Psoas muscle (tissue), 8 donors: ENCODE results near the gene AP4E1. TPM values are rescaled to one million over a fixed set of nuclear protein-coding genes. Genes with fewer than 3 reads are reported as not detected.
A peak's percentile ranks its signal among the peaks of the same experiment; 100 is the strongest.
"Not testable (repeated sequence)": the region's sequence is repeated elsewhere in the genome, so short reads cannot be mapped to it uniquely, and the experiment has no call there.

ENCODE experiments used
- ATAC-seq, 4 donors: fragments of 200-7000 bp; cut with Tn5 transposase; one replicate each; pipeline ENCODE4 v1.9.1; 2020; ENCODE audit warnings: moderate library complexity in 3 of 4, mild to moderate bottlenecking in 2 of 4
- DNase-seq, 2 donors: peaks; one replicate each; pipeline ENCODE4 v3.0.0-alpha.2; 2020
- H3K27ac ChIP-seq: fragments of 200-600 bp; one replicate; pipeline ENCODE4 v1.8.0; 2022
- H3K27me3 ChIP-seq, 3 donors: fragments of 200-600 bp in 1 of 3; one replicate each; pipeline versions ENCODE4 v1.6.1 to v1.8.0; 2013 to 2022; ENCODE audit warnings: low read length in 2 of 3, mild to moderate bottlenecking in 2 of 3, moderate library complexity in 1 of 3; ENCODE audit not compliant: insufficient read depth in 3 of 3
- H3K36me3 ChIP-seq, 2 donors: fragments of 200-600 bp in 1 of 2; one replicate each; pipeline versions ENCODE4 v1.6.1 to v1.8.0; 2013 to 2022; ENCODE audit warnings: low read depth in 1 of 2, mild to moderate bottlenecking in 1 of 2, moderate library complexity in 1 of 2; ENCODE audit not compliant: insufficient read depth in 1 of 2
- H3K4me1 ChIP-seq: fragments of 200-600 bp; one replicate; pipeline ENCODE4 v1.8.0; 2022
- H3K4me3 ChIP-seq: fragments of 200-600 bp; one replicate; pipeline ENCODE4 v1.8.0; 2022; ENCODE audit warnings: mild to moderate bottlenecking
- H3K9me3 ChIP-seq: fragments of 200-600 bp; one replicate; pipeline ENCODE4 v1.8.0; 2022
- WGBS, 3 donors: extraction: QIAGEN DNeasy Blood & Tissue Kit; methylation state at CpG; one replicate each; pipeline versions ENCODE4 v1.1.6 to v1.1.7; 2013; 5-methylcytosine and 5-hydroxymethylcytosine counted together
- intact Hi-C, 2 donors: fragments of 100-400 bp; cut with DNase I; formaldehyde crosslinking; loops; one replicate each; pipeline versions ENCODE4 v1.11.0 to v1.14.2; 2022
- polyA plus RNA-seq, 3 donors: library from polyadenylated mRNA; stranded (reverse); fragments of 200-250 nt; gene quantifications; one replicate each; pipeline ENCODE4 v1.2.3, GENCODE V29; 2013
- total RNA-seq, 4 donors: library from RNA; stranded (reverse); fragmentation: NEBNext Ultra II Directional in 2 of 4; extraction: Animal tissue kit (Norgen Biotek cat#: 25700) in 2 of 4; gene quantifications; one replicate each; pipeline versions ENCODE4 v1.2.1 to v1.2.4, GENCODE V29; 2021 to 2023
- TF ChIP-seq, protein P1 (sequence below): fragments of 200-600 bp; IDR thresholded peaks from one replicate; pipeline ENCODE4 v1.8.0; 2022; ENCODE audit warnings: antibody characterized with exemption
- donor health status: healthy with polysubstance abuse.
- donor health status: DM: no; HTN: no; CAD: no; lungs with moderate emphysema.
- donor health status: Bipolar disorder and iron deficiency.
- donor health status: healthy.
- donor health status: DM: yes; HTN: yes; CAD: no.
- donor health status: DM: no; HTN: no; CAD: no.
- donor health status: DM: no; HTN: no; CAD: no.
- donor health status: DM: yes; HTN: yes; CAD: no.

Gene AP4E1
- total and polyA plus RNA-seq, 7 donors, result 4.4 to 16.6 (median 11.9) TPM

DNA sequence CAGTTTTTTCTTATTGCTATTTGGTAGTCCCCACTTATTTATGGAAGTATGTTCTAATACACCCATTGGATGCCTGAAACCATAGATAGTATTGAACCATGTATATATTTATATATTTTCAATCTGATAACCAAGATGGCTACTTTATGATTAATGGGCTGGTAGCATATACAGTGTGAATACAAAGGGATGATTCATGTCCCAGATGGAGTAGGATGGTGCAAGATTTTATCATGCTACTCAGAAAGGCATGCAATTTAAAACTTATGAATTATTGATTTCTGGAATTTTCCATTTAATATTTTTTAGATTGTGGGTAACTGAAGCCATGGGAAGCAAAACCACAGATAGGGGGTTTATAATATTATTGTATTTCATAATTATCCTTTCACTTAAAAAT lies 35.2 kb downstream of the AP4E1 start:
- TF ChIP-seq, protein P1, sequence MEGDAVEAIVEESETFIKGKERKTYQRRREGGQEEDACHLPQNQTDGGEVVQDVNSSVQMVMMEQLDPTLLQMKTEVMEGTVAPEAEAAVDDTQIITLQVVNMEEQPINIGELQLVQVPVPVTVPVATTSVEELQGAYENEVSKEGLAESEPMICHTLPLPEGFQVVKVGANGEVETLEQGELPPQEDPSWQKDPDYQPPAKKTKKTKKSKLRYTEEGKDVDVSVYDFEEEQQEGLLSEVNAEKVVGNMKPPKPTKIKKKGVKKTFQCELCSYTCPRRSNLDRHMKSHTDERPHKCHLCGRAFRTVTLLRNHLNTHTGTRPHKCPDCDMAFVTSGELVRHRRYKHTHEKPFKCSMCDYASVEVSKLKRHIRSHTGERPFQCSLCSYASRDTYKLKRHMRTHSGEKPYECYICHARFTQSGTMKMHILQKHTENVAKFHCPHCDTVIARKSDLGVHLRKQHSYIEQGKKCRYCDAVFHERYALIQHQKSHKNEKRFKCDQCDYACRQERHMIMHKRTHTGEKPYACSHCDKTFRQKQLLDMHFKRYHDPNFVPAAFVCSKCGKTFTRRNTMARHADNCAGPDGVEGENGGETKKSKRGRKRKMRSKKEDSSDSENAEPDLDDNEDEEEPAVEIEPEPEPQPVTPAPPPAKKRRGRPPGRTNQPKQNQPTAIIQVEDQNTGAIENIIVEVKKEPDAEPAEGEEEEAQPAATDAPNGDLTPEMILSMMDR, result no peak
- no peaks in the 10 kb centered on the region for H3K9me3 ChIP-seq
- H3K36me3 ChIP-seq, result peaks cover 0 to 36% of the 10 kb centered on the region in 2 donors
- no peaks in the 10 kb centered on the region for H3K27me3 ChIP-seq
- intact Hi-C loops, result no loop called here
- H3K27ac ChIP-seq, result no peak overlapping the region
- DNase-seq (no peak), ATAC-seq (no peak)
- no peak overlapping the region for H3K4me3 ChIP-seq
- H3K4me1 ChIP-seq, result no peaks in the 10 kb centered on the region

DNA sequence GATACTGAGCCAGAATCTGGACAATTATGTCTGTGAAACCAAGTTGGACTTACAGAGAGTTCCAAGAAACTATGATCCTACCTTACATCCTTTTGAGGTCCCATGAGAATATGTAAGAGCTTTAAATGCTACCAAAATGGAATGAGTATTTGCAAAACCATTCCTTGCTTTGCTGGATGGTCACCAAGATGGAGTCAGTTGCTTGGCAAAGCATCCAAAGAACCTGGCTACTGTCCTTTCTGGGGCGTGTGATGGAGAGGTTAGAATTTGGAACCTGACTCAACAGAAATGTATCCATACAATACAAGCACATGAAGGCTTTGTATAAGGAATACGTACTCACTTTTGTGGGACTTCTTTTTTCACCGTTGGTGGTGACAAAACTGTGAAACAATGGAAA lies 36.2 kb downstream of the AP4E1 start:
- H3K4me1 ChIP-seq, result no peaks in the 10 kb centered on the region
- WGBS, 3 donors, result 50 to 69% (median 64%) methylated on average over 3 of the region's 3 CpGs
- TF ChIP-seq, protein P1, result no peak
- peaks cover 0 to 38% of the 10 kb centered on the region in 2 donors for H3K36me3 ChIP-seq
- no peaks in the 10 kb centered on the region for H3K9me3 ChIP-seq
- H3K27ac ChIP-seq, result no peak overlapping the region
- DNase-seq (no peak), ATAC-seq (peak; percentile 65 to 85 (median 82))
- intact Hi-C loops, result no loop called here
- no peaks in the 10 kb centered on the region for H3K27me3 ChIP-seq
- no peak overlapping the region for H3K4me3 ChIP-seq

DNA sequence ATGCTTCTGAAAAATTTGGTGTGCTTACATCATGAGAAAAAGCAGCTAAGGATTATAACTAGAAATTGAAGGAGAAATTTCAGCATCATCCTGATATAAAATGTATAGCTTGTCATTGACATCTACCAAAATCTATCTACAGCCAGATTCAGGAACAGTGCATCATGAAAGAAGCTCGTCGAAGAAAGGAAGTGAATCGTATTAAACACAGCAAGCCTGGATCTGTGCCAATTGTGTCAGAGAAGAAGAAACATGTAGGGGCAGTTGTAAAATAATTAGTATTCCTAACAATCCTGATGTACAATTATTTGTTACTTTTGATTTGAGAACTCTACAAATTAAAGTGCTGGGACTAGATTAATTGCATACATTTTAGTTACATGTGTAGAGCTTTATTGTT lies 37.2 kb downstream of the AP4E1 start:
- no peaks in the 10 kb centered on the region for H3K9me3 ChIP-seq
- no peaks in the 10 kb centered on the region for H3K27me3 ChIP-seq
- no peak overlapping the region for H3K4me3 ChIP-seq
- no peak for DNase-seq
- 47 to 55% (median 53%) methylated on average over 3 of the region's 3 CpGs for WGBS, 3 donors
- no peak for ATAC-seq
- intact Hi-C loops, result no loop called here
- H3K36me3 ChIP-seq, result peaks cover 0 to 49% of the 10 kb centered on the region in 2 donors
- no peak overlapping the region for H3K27ac ChIP-seq
- TF ChIP-seq, protein P1, result no peak
- H3K4me1 ChIP-seq, result no peaks in the 10 kb centered on the region

DNA sequence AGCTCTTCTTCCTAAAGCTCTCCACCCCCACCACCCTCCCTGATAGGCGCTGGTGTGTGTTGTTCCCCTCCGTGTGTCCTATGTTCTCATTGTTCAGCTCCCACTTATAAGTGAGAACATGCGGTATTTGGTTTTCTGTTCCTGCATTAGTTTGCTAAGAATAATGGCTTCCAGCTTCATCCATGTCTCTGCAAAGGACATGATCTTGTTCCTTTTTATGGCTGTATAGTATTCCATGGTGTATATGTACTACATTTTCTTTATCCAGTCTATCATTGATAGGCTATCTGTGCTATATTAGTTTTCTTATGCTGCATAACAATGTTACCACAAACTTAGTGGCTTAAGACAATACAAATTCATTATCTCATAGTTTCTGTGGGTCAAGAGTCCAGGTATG lies 42.3 kb downstream of the AP4E1 start:
- H3K9me3 ChIP-seq, H3K27ac ChIP-seq, DNase-seq, H3K4me1 ChIP-seq, H3K4me3 ChIP-seq, intact Hi-C loops, H3K27me3 ChIP-seq, ATAC-seq: not testable (repeated sequence)
- H3K36me3 ChIP-seq, result peaks cover 7 to 56% of the 10 kb centered on the region in 2 donors
- WGBS, 3 donors, result 96 to 99% (median 97%) methylated on average over 3 of the region's 3 CpGs

DNA sequence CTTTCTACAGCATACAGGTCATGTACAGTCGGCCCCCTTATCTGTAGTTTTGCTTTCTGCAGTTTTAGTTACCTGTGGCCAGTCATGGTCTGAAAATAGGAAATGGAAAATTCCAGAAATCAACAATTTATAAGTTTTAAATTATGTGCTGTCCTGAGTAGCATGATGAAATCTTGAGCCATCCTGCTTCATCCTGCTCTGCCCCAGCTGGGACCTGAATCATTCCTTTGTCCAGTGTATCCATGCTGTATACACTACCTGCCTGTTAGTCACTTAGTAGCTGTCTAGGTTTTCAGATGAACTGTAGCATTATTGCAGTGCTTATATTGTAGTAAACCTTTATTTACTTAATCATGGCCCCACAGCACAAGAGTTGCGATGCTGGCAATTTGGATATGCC lies 44.8 kb downstream of the AP4E1 start:
- Histone ChIP-seq H3K27ac (no peak overlapping the region), H3K27me3 (no peaks in the 10 kb centered on the region), H3K36me3 (peaks cover 7 to 73% of the 10 kb centered on the region in 2 donors), H3K4me1 (no peaks in the 10 kb centered on the region), H3K9me3 (no peaks in the 10 kb centered on the region), H3K4me3 (no peak overlapping the region)
- DNase-seq (no peak), ATAC-seq (no peak)
- TF ChIP-seq, protein P1, result no peak
- 97 to 100% (median 98%) methylated on average over 2 of the region's 2 CpGs for WGBS, 3 donors
- intact Hi-C loops, result no loop called here

DNA sequence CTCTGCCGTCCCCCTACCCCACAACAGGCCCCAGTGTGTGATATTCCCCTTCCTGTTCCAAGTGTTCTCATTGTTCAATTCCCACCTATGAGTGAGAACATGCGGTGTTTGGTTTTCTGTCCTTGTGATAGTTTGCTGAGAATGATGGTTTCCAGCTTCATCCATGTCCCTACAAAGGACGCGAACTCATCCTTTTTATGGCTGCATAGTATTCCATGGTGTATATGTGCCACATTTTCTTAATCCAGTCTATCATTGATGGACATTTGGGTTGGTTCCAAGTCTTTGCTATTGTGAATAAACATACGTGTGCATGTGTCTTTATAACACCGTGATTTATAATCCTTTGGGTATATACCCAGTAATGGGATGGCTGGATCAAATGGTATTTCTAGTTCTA lies 46.4 kb downstream of the AP4E1 start:
- DNase-seq, H3K4me1 ChIP-seq, intact Hi-C loops, H3K27me3 ChIP-seq, ATAC-seq, H3K4me3 ChIP-seq, H3K27ac ChIP-seq, H3K9me3 ChIP-seq: not testable (repeated sequence)
- WGBS, 3 donors, result 79 to 93% (median 88%) methylated on average over 6 of the region's 6 CpGs
- peaks cover 11 to 84% of the 10 kb centered on the region in 2 donors for H3K36me3 ChIP-seq
